Left ventricle myocardium superior (tissue), 1 donor: ENCODE results near the gene C2orf42. TPM values are rescaled to one million over a fixed set of nuclear protein-coding genes. Genes with fewer than 3 reads are reported as not detected.
A peak's percentile ranks its signal among the peaks of the same experiment; 100 is the strongest.
"Not testable (repeated sequence)": the region's sequence is repeated elsewhere in the genome, so short reads cannot be mapped to it uniquely, and the experiment has no call there.

Source experiments
- ATAC-seq: fragments of 200-7000 bp; cut with Tn5 transposase; one replicate; pipeline ENCODE4 v1.9.1; 2020; ENCODE audit warnings: mild to moderate bottlenecking, moderate library complexity
- DNase-seq: peaks from one replicate; pipeline ENCODE4 v3.0.0-alpha.2; 2020
- intact Hi-C: fragments of 100-400 bp; cut with micrococcal nuclease; formaldehyde crosslinking; loops from one replicate; pipeline ENCODE4 v1.11.0; 2022
- total RNA-seq: library from RNA; stranded (reverse); fragmentation: NEBNext Ultra II Directional; extraction: Animal tissue kit (Norgen Biotek cat#: 25700); gene quantifications from one replicate; pipeline ENCODE4 v1.2.1, GENCODE V29; 2021
- donor health status: DM: no; HTN: yes; CAD: no; lungs with severe emphysema.

C2orf42 gene
- total RNA-seq, 1 donor from 2014 or later: 10.3 TPM

DNA sequence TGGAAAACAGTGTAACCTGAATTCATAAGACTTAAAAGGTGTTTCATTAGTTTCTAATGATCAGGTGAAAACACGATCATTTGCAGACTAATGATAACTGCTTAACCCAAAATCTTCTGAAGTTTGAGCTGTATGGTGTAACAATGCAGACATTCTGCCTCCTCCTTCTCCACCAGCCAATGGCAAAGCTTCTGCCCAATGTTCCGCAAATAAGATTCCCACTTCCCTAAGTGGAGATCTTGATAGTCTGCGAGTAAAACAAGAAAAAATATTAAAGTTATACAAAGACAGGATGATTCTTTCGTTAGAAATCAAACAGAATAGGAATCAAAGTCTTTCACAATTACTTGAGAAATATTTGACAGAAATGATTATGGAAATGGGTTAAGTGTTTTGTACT, 8.1 kb downstream of the C2orf42 start:
- intact Hi-C loops: no loop called here
- DNase-seq: no peak
- ATAC-seq: no peak

- ATAC-seq: no peak
- intact Hi-C loops: no loop called here
These were observed 9.4 kb downstream of the C2orf42 start for GRCh38 chr2:70181363-70181956.

GRCh38 chr2:70173520-70173919, 17.3 kb downstream of the C2orf42 start:
- no peak for ATAC-seq
- intact Hi-C loops: no loop called here
- no peak for DNase-seq

More at GRCh38 chr2:70181363-70181956, 9.4 kb downstream of the C2orf42 start:
- DNase-seq: no peak

DNA sequence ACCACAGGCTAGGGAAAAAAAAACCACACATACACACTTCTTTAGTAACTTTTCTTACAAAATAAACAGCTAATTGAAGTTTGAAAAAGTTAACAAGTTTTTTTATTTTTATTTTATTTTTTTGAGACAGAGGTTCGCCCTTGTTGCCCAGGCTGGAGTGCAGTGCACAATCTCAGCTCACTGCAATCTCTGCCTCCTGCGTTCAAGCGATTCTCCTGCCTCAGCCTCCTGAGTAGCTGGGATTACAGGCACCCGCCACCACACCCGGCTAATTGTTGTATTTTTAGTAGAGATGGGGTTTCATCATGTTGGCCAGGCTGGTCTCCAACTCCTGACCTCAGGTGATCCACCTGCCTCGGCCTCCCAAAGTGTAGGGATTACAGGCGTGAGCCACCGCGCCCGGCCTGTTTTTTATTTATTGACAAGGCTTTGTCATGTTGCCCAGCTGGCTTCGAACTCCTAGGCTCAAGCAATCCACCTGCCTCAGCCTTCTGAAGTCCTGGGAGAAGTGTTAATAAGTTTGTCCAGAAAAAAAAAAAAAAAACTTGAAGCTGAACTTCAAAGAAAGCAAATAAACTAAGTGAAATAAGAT, 21.1 kb downstream of the C2orf42 start:
- not testable (repeated sequence) for ATAC-seq, DNase-seq
- intact Hi-C loops: loop anchor here (10.0 kb wide), 1 partner anchor 45 kb away; no protein-coding TSS in a partner anchor

GRCh38 chr2:70161069-70161534, 29.7 kb downstream of the C2orf42 start:
- intact Hi-C loops: loop anchor here (10.0 kb wide), 1 partner anchor 54 kb away; no protein-coding TSS in a partner anchor
- no peak for ATAC-seq

GRCh38 chr2:70160545-70160944, 30.3 kb downstream of the C2orf42 start:
- intact Hi-C loops: loop anchor here (10.0 kb wide), 1 partner anchor 54 kb away; no protein-coding TSS in a partner anchor
- no peak for ATAC-seq

More at GRCh38 chr2:70161069-70161534, 29.7 kb downstream of the C2orf42 start:
- DNase-seq: no peak

GRCh38 chr2:70149130-70149686, 41.6 kb downstream of the C2orf42 start:
- not testable (repeated sequence) for DNase-seq

More at GRCh38 chr2:70160545-70160944, 30.3 kb downstream of the C2orf42 start:
- DNase-seq: no peak

DNA sequence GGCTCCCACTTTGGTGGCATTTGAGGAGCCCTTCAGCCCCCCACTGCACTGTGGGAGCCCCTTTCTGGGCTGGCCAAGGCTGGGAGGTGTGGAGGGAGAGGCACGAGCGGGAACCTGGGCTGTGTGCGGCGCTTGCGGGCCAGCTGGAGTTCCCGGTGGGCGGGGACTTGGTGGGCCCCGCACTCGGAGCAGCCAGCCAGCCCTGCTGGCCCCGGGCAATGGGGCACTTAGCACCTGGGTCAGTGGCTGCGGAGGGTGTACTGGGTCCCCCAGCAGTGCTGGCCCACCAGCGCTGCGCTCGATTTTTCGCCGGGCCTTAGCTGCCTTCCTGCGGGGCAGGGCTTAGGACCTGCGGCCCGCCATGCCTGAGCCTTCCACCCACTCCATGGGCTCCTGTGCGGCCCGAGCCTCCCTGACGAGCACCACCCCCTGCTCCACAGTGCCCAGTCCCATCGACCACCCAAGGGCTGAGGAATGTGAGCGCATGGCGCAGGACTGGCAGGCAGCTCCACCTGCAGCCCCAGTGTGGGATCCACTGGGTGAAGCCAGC, 42.5 kb downstream of the C2orf42 start:
- DNase-seq, ATAC-seq, intact Hi-C loops: not testable (repeated sequence)

More at GRCh38 chr2:70149130-70149686, 41.6 kb downstream of the C2orf42 start:
- ATAC-seq, intact Hi-C loops: not testable (repeated sequence)

GRCh38 chr2:70145851-70146739, 44.7 kb downstream of the C2orf42 start:
- no peak for DNase-seq
- intact Hi-C loops: no loop called here

GRCh38 chr2:70145144-70145490, 45.7 kb downstream of the C2orf42 start:
- intact Hi-C loops: no loop called here
- ATAC-seq (no peak), DNase-seq (no peak)

More at GRCh38 chr2:70145851-70146739, 44.7 kb downstream of the C2orf42 start:
- ATAC-seq: no peak

GRCh38 chr2:70144443-70145143, 46.2 kb downstream of the C2orf42 start:
- intact Hi-C loops: loop anchor here (5.0 kb wide), 2 partner anchors 57 to 232 kb away; partner anchors contain the start of gene PCBP1
- ATAC-seq (no peak), DNase-seq (no peak)

DNA sequence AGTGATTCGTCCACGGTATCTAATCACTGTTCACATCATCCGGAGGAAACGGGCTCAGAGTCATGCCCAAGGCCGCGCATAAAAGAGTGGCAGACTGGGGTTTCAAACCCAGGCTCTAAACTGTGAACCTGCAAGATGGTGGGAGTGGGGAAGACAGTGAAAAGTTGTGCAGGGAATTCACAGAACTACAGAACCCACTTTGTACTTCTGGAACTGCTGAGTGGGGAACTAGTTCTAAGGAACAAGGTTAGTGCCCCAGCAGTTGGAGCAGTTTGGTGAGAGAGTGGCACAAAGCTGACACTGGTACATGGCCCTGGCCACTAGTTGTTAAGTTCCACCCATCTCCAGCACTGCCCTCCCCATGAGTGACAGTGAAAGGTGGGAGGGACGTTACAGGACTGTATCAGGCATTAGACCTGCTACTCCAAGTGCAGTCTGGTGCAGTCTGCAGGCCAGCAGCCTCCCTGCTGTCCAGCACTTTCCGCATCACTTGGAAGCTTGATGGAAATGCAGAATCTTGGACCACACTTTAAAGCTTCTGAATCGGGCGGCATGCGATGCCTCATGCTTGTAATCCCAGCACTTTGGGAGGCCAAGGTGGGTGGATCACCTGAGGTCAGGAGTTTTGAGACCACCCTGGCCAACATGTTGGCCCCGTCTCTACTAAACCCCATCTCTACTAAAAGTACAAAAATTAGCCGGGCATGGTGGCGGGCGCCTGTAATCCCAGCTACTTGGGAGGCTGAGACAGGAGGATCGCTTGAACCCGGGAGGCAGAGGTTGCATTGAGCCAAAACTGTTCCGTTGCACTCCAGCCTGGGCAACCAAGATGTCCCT, 47.3 kb downstream of the C2orf42 start:
- intact Hi-C loops: loop anchor here (5.0 kb wide), 2 partner anchors 56 to 231 kb away; partner anchors contain the start of gene PCBP1
- ATAC-seq (peak; percentile 37), DNase-seq (peak; percentile 32)

GRCh38 chr2:70142590-70143313, 48.1 kb downstream of the C2orf42 start:
- intact Hi-C loops: loop anchor here (5.0 kb wide), 2 partner anchors 55 to 230 kb away; partner anchors contain the start of gene PCBP1
- DNase-seq (peak; percentile 100), ATAC-seq (peak; percentile 88)

GRCh38 chr2:70141902-70142589, 48.8 kb downstream of the C2orf42 start:
- ATAC-seq: peak; percentile 85
- no peak for DNase-seq
- intact Hi-C loops: loop anchor here (5.0 kb wide), 2 partner anchors 55 to 230 kb away; partner anchors contain the start of gene PCBP1

DNA sequence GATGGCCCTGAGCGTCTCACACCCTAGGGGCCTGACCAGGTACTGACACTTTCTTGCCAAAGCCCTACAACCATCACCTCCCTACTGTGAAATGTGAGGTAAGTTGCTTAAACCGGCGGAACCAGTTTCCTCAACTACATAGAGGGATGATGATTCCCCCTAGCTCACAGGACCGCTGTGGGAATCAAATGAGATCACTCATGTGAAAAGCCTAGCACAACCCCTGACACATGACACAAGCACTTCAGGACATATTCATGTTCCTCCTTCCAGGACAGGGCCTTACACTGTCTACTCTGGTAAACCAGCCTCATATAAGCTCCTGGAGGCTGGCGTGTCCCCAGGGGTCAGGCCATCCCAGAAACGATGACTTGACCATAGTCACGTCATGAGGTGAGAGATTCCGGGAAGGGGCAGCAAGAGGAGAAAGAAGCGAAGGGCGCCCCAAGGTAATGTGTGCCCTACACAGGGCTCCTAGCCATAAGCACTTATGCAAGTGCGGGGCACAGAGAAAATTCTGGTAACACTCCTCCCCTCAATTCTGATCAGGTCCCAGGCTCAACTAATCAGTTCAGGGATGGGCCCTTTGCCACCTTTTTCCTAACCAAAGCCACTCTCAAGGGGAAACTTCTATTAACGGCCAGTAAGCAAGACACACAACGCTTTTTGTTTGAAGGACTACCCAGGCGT, 49.5 kb downstream of the C2orf42 start:
- intact Hi-C loops: loop anchor here (5.0 kb wide), 2 partner anchors 54 to 229 kb away; partner anchors contain the start of gene PCBP1
- DNase-seq (peak; percentile 35), ATAC-seq (peak; percentile 1)
